ENCODE results near the gene ZBTB42. TPM values are rescaled to one million over a fixed set of nuclear protein-coding genes. Genes with fewer than 3 reads are reported as not detected.
A peak's percentile ranks its signal among the peaks of the same experiment; 100 is the strongest.

Gene ZBTB42
- total and polyA plus RNA-seq, 2 of the 4 experiments (the other 2 are of a cell fraction): 1.3 to 2.3 TPM

DNA sequence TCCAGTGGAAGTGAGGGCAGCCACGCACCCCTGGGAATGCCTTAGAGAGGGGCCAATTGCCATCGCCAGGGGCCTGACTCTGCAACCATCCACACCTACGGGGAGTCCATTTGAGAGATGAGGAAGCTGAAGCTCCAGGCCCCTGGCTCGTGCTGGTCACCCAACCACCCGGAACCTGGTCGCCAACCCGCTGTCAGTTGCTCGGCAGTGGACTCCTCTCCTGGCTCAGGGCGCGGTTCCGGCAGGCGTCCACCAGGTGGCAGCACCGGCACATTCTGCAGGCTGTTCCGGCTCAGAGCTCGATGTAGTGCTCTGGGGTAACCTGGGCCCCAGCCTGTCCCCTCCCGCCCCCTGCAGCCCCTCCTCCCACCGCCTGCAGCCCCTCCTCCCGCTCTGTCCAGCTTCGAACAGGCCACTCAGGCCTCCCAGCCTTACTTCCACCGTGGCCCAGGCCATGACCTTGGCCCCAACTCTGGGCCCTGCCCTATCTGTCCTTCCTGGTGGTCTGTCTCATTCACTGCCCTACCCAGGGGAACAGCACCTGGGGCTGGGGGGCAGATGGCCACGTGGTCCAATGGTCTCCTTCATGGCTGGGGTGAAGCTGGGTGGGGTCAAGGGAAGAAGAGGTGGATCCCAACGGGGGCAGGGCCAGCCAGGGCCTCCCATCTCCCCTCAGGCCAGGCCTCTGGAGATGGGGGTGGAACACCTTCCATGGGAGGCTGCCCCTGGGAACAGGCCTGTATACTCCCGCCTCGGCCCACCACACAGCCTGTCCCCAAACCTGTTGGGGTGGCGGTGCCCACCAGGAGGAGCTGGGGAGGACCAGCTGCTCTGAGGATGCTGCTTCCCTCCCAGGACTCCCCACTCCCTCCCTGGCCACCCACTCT lies 32.2 kb upstream of the ZBTB42 start (continued):
- TF ChIP-seq RFX5 (IDR thresholded peaks at IDR 0.05; ENCODE audit: low read depth, low read length) (no peak), RAD21 (IDR thresholded peaks at IDR 0.05; ENCODE audit: low read length) (peak; percentile 87), SMC3 (IDR thresholded peaks at IDR 0.05; ENCODE audit: low read depth, low read length) (peak; percentile 70), FOS (IDR thresholded peaks at IDR 0.05; ENCODE audit: low read depth, low read length) (no peak)
